Uterus (tissue), 2 donors: Measurements from ENCODE around the gene YIPF5.

ENCODE experiments used
- POLR2A ChIP-seq, 2 donors: fragments of 450-650 bp; IDR thresholded peaks; one replicate each; pipeline ENCODE4 v1.6.1; 2016; ENCODE audit warnings: antibody characterized with exemption in 2 of 2, mild to moderate bottlenecking in 1 of 2, moderate library complexity in 1 of 2
- TF ChIP-seq, protein P1 (sequence below), 4 experiments: fragments of 200-600 bp in 2 of 4; fragments of 450-650 bp in 2 of 4; sonication (generic) in 2 of 4; IDR thresholded peaks; one replicate each; pipeline ENCODE4 v1.5.1; 2016 to 2019; ENCODE audit warnings: antibody characterized with exemption in 4 of 4, mild to moderate bottlenecking in 2 of 4, moderate library complexity in 1 of 4

DNA sequence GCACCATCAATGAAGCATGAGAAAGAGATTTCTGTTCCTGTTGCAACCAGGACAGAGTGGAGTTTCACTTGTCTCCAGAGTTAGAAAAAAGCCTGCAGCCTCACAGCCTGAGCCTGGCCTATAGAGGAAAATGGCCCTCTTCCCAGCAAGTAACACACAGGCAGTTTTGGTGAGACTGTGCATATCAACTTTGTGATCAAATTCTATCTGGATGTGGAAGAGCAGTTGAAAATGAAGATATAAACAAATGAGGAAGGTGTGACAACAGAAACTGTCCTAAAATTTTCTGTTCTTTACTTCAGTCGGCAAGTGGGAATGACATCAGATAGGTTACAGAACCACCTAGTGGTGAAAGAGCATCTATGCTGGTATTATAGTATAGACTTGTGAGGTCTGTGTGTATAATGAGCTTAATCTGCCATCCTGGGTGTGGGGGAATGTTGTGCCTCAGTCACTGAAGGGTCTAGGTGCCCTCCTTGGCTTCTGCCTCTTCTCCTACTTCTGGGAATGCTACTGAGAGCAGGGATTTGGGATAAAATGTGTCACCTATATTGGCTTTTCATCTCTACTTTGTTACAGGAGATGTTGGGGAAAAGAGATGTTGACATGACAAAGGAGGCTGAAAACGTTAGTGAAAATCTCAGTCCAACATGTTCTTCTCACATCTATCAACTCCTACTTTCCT lies 28.2 kb downstream of the YIPF5 start:
- TF ChIP-seq, protein P1, sequence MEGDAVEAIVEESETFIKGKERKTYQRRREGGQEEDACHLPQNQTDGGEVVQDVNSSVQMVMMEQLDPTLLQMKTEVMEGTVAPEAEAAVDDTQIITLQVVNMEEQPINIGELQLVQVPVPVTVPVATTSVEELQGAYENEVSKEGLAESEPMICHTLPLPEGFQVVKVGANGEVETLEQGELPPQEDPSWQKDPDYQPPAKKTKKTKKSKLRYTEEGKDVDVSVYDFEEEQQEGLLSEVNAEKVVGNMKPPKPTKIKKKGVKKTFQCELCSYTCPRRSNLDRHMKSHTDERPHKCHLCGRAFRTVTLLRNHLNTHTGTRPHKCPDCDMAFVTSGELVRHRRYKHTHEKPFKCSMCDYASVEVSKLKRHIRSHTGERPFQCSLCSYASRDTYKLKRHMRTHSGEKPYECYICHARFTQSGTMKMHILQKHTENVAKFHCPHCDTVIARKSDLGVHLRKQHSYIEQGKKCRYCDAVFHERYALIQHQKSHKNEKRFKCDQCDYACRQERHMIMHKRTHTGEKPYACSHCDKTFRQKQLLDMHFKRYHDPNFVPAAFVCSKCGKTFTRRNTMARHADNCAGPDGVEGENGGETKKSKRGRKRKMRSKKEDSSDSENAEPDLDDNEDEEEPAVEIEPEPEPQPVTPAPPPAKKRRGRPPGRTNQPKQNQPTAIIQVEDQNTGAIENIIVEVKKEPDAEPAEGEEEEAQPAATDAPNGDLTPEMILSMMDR (IDR thresholded peaks at IDR 0.05): peak; percentile 40 to 62 (median 52)
- TF ChIP-seq POLR2A (IDR thresholded peaks at IDR 0.05): no peak
